GM23338 (cell line): ENCODE results near the gene DLGAP4. TPM values are rescaled to one million over a fixed set of nuclear protein-coding genes. Genes with fewer than 3 reads are reported as not detected.

Experiments used
- ATAC-seq: fragments of 200-7000 bp; cut with Tn5 transposase; 3 replicates; pipeline ENCODE4 v1.9.1; 2020
- DNase-seq: peaks from one replicate; pipeline ENCODE4 v3.0.0-alpha.2; 2015; ENCODE audit warnings: low spot score
- H2AFZ ChIP-seq: fragments of 200-600 bp; sonication (generic); 2 replicates; pipeline ENCODE4 v1.8.0; 2016; ENCODE audit warnings: antibody characterized with exemption, mild to moderate bottlenecking, moderate library complexity
- H3F3A ChIP-seq: fragments of 200-600 bp; sonication (generic); replicated peaks from 2 replicates; pipeline ENCODE4 v1.8.0; 2017; ENCODE audit warnings: antibody characterized with exemption, mixed run types, low read depth
- H3K27ac ChIP-seq: fragments of 200-600 bp; sonication (generic); 2 replicates; pipeline ENCODE4 v1.6.1; 2016; ENCODE audit warnings: low read depth
- H3K27me3 ChIP-seq: fragments of 200-600 bp; sonication (generic); 2 replicates; pipeline ENCODE4 v1.8.0; 2016; ENCODE audit warnings: mild to moderate bottlenecking, mixed run types, moderate library complexity; ENCODE audit not compliant: insufficient read depth
- H3K36me3 ChIP-seq: fragments of 200-600 bp; sonication (generic); 2 replicates; pipeline ENCODE4 v1.8.0; 2016; ENCODE audit warnings: mild to moderate bottlenecking; ENCODE audit not compliant: insufficient read depth
- H3K4me1 ChIP-seq: fragments of 200-600 bp; sonication (generic); 2 replicates; pipeline ENCODE4 v1.8.0; 2016; ENCODE audit warnings: mild to moderate bottlenecking, moderate library complexity; ENCODE audit not compliant: insufficient read depth
- H3K4me2 ChIP-seq: fragments of 200-600 bp; sonication (generic); 2 replicates; pipeline ENCODE4 v1.7.1; 2017; ENCODE audit warnings: mixed run types
- H3K4me3 ChIP-seq: fragments of 200-600 bp; sonication (generic); 2 replicates; pipeline ENCODE4 v1.6.1; 2016; ENCODE audit warnings: mixed run types
- H3K79me2 ChIP-seq: fragments of 200-600 bp; sonication (generic); replicated peaks from 2 replicates; pipeline ENCODE4 v1.8.0; 2017; ENCODE audit warnings: mild to moderate bottlenecking; ENCODE audit not compliant: insufficient read depth
- H3K9me2 ChIP-seq: fragments of 200-600 bp; sonication (generic); 2 replicates; pipeline ENCODE4 v1.8.0; 2017; ENCODE audit not compliant: insufficient read depth
- H4K20me1 ChIP-seq: fragments of 200-600 bp; sonication (generic); replicated peaks from 2 replicates; pipeline ENCODE4 v1.8.0; 2017; ENCODE audit warnings: mild to moderate bottlenecking; ENCODE audit not compliant: insufficient read depth
- H3K27ac Mint-ChIP-seq: 2 replicates; pipeline ENCODE4 v1.8.0; 2020; ENCODE audit warnings: inconsistent platforms, mild to moderate bottlenecking, moderate library complexity, mixed read lengths
- H3K27me3 Mint-ChIP-seq: 3 replicates; pipeline ENCODE4 v1.8.0; 2022; ENCODE audit warnings: low read depth, mild to moderate bottlenecking, moderate library complexity, mixed read lengths, inconsistent platforms; ENCODE audit not compliant: insufficient read depth, poor library complexity
- H3K36me3 Mint-ChIP-seq: 3 replicates; pipeline ENCODE4 v1.8.0; 2021; ENCODE audit warnings: low read depth, mild to moderate bottlenecking, inconsistent platforms, moderate library complexity, mixed read lengths
- H3K4me1 Mint-ChIP-seq: 3 replicates; pipeline ENCODE4 v1.8.0; 2020; ENCODE audit warnings: mild to moderate bottlenecking, inconsistent platforms, mixed read lengths
- H3K4me3 Mint-ChIP-seq: 3 replicates; pipeline ENCODE4 v1.8.0; 2021; ENCODE audit warnings: moderate library complexity, mild to moderate bottlenecking, inconsistent platforms, mixed read lengths
- H3K9me3 Mint-ChIP-seq: 3 replicates; pipeline ENCODE4 v1.8.0; 2020; ENCODE audit warnings: moderate library complexity, mild to moderate bottlenecking, inconsistent platforms, mixed read lengths
- EZH2 ChIP-seq: fragments of 200-600 bp; sonication (generic); IDR thresholded peaks from one replicate; pipeline ENCODE4 v1.8.0; 2017; ENCODE audit warnings: antibody characterized with exemption, mild to moderate bottlenecking, low read depth; ENCODE audit not compliant: unreplicated experiment
- JUNB ChIP-seq: IDR thresholded peaks from one replicate; pipeline ENCODE4 v1.6.1; 2016; ENCODE audit warnings: antibody characterized with exemption; ENCODE audit not compliant: unreplicated experiment
- STAT1 ChIP-seq: IDR thresholded peaks from one replicate; pipeline ENCODE4 v1.6.1; 2016; ENCODE audit warnings: antibody characterized with exemption; ENCODE audit not compliant: unreplicated experiment
- polyA plus RNA-seq: library from polyadenylated mRNA; unstranded; fragments of >200 nt; fragmentation: Nextera tagmentation; extraction: Ambion mirVana; gene quantifications from 2 replicates; pipeline ENCODE4 v1.2.1, GENCODE V29; 2016
- total RNA-seq: library from RNA; depleted of rRNA; stranded (reverse); fragments of >200 nt; shearing (Covaris generic); gene quantifications from 2 replicates; pipeline ENCODE4 v1.2.3, GENCODE V29; 2014
- TF ChIP-seq, protein P1 (sequence below): fragments of 250-450 bp; sonication (Bioruptor Pico); IDR thresholded peaks from 2 replicates; pipeline ENCODE4 v1.5.0; 2020; ENCODE audit warnings: mild to moderate bottlenecking, moderate library complexity
- TF ChIP-seq, protein P2 (sequence below), 2 experiments: fragments of 200-600 bp in 1 of 2; sonication (generic) in 1 of 2; conservative IDR thresholded peaks; 2 replicates each; pipeline versions ENCODE4 v1.5.1 to v1.6.1; 2016 to 2017; ENCODE audit warnings: antibody characterized with exemption in 2 of 2, low read depth in 2 of 2, mild to moderate bottlenecking in 2 of 2, moderate library complexity in 1 of 2

DLGAP4 gene
- total and polyA plus RNA-seq, 2 experiments from 2014 or later: 46.1 to 52.2 TPM

DNA sequence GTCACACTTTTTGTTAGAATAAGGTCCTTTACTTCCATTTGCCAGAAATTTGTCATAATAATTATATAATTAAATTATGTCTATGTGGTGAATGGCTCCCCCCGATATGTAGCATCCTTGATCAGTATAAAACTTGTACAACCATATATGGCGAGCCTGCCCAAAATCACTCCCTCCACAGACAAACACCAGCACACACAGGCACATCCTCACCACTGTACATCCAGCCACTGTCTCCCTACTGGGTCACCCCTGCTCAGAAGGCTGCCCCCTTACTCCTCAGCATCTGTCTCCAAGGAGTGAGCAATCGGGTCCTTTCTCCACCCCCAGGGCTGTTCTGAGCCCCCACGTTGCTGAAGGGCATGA is 148.2 kb downstream of the DLGAP4 start:
- Histone ChIP-seq H4K20me1 (no peaks in the 10 kb centered on the region), H3K4me2 (peak overlapping the region; percentile 67), H3K27me3 (no peaks in the 10 kb centered on the region), H3K79me2 (no peaks in the 10 kb centered on the region), H3K36me3 (no peaks in the 10 kb centered on the region), H3K9me2 (no peaks in the 10 kb centered on the region), H3K4me1 (peaks cover 14% of the 10 kb centered on the region), H3K4me3 (no peak overlapping the region), H3F3A (no peaks in the 10 kb centered on the region), H3K27ac (0 out of 2 replicates have a peak overlapping the region, but pooled peaks have one; percentile 74), H2AFZ (peak overlapping the region; percentile 78; the same call in 1 of the 2 replicates)
- ATAC-seq: peak; percentile 30; the same call in 2 of the 3 replicates
- TF ChIP-seq, protein P1, sequence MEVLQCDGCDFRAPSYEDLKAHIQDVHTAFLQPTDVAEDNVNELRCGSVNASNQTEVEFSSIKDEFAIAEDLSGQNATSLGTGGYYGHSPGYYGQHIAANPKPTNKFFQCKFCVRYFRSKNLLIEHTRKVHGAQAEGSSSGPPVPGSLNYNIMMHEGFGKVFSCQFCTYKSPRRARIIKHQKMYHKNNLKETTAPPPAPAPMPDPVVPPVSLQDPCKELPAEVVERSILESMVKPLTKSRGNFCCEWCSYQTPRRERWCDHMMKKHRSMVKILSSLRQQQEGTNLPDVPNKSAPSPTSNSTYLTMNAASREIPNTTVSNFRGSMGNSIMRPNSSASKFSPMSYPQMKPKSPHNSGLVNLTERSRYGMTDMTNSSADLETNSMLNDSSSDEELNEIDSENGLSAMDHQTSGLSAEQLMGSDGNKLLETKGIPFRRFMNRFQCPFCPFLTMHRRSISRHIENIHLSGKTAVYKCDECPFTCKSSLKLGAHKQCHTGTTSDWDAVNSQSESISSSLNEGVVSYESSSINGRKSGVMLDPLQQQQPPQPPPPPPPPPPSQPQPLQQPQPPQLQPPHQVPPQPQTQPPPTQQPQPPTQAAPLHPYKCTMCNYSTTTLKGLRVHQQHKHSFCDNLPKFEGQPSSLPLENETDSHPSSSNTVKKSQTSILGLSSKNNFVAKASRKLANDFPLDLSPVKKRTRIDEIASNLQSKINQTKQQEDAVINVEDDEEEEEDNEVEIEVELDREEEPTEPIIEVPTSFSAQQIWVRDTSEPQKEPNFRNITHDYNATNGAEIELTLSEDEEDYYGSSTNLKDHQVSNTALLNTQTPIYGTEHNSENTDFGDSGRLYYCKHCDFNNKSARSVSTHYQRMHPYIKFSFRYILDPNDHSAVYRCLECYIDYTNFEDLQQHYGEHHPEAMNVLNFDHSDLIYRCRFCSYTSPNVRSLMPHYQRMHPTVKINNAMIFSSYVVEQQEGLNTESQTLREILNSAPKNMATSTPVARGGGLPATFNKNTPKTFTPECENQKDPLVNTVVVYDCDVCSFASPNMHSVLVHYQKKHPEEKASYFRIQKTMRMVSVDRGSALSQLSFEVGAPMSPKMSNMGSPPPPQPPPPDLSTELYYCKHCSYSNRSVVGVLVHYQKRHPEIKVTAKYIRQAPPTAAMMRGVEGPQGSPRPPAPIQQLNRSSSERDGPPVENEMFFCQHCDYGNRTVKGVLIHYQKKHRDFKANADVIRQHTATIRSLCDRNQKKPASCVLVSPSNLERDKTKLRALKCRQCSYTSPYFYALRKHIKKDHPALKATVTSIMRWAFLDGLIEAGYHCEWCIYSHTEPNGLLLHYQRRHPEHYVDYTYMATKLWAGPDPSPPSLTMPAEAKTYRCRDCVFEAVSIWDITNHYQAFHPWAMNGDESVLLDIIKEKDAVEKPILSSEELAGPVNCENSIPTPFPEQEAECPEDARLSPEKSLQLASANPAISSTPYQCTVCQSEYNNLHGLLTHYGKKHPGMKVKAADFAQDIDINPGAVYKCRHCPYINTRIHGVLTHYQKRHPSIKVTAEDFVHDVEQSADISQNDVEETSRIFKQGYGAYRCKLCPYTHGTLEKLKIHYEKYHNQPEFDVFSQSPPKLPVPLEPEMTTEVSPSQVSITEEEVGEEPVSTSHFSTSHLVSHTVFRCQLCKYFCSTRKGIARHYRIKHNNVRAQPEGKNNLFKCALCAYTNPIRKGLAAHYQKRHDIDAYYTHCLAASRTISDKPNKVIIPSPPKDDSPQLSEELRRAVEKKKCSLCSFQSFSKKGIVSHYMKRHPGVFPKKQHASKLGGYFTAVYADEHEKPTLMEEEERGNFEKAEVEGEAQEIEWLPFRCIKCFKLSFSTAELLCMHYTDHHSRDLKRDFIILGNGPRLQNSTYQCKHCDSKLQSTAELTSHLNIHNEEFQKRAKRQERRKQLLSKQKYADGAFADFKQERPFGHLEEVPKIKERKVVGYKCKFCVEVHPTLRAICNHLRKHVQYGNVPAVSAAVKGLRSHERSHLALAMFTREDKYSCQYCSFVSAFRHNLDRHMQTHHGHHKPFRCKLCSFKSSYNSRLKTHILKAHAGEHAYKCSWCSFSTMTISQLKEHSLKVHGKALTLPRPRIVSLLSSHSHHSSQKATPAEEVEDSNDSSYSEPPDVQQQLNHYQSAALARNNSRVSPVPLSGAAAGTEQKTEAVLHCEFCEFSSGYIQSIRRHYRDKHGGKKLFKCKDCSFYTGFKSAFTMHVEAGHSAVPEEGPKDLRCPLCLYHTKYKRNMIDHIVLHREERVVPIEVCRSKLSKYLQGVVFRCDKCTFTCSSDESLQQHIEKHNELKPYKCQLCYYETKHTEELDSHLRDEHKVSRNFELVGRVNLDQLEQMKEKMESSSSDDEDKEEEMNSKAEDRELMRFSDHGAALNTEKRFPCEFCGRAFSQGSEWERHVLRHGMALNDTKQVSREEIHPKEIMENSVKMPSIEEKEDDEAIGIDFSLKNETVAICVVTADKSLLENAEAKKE: no peak
- TF ChIP-seq STAT1 (no peak), JUNB (no peak), EZH2 (no peak)
- TF ChIP-seq, protein P2, sequence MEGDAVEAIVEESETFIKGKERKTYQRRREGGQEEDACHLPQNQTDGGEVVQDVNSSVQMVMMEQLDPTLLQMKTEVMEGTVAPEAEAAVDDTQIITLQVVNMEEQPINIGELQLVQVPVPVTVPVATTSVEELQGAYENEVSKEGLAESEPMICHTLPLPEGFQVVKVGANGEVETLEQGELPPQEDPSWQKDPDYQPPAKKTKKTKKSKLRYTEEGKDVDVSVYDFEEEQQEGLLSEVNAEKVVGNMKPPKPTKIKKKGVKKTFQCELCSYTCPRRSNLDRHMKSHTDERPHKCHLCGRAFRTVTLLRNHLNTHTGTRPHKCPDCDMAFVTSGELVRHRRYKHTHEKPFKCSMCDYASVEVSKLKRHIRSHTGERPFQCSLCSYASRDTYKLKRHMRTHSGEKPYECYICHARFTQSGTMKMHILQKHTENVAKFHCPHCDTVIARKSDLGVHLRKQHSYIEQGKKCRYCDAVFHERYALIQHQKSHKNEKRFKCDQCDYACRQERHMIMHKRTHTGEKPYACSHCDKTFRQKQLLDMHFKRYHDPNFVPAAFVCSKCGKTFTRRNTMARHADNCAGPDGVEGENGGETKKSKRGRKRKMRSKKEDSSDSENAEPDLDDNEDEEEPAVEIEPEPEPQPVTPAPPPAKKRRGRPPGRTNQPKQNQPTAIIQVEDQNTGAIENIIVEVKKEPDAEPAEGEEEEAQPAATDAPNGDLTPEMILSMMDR (conservative IDR thresholded peaks at IDR 0.05; ENCODE audit: low read depth in 2 of 2): no peak
- Mint-ChIP-seq H3K27ac (peak overlapping the region; percentile 79; the same call in 1 of the 2 replicates), H3K4me3 (no peak overlapping the region), H3K9me3 (no peaks in the 10 kb centered on the region), H3K36me3 (no peaks in the 10 kb centered on the region), H3K27me3 (peaks cover 12% of the 10 kb centered on the region), H3K4me1 (peaks cover 21% of the 10 kb centered on the region)
- DNase-seq: no peak
